Hepatocyte (in vitro differentiated cells): ENCODE measurements around the gene LTB4R.

Source experiments
- CTCF ChIP-seq: fragments of 200-600 bp; sonication (generic); IDR thresholded peaks from 2 replicates; pipeline ENCODE4 v1.5.1; 2016; ENCODE audit warnings: antibody characterized with exemption, mild to moderate bottlenecking; ENCODE audit not compliant: poor library complexity
- EZH2phosphoT487 ChIP-seq: fragments of 200-600 bp; sonication (generic); IDR thresholded peaks from one replicate; pipeline ENCODE4 v1.6.1; 2018; ENCODE audit warnings: antibody characterized with exemption, mild to moderate bottlenecking, low read depth, moderate library complexity; ENCODE audit not compliant: unreplicated experiment, severe bottlenecking

DNA sequence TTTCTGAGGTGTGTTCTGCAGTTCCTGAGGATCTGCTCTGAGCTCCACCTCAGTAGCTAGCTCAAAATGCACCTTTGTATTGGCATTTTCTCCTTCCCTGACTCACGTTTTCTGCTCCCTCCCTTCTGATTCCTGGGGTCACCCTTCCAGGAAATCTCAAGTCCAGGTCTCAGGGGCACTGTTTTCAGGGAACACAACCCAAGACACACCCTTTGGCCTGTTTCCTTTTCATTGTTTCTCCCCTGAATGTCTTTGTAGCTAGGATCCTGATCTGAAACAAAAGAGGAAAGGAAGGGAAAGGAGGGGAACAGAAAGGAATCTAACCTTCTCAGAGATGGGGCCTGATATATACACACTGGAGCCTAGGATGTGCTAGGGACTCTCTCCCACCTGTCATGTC lies 35.8 kb downstream of the LTB4R start:
- TF ChIP-seq CTCF (no peak), EZH2phosphoT487 (no peak)
